HG02642 (cell line): ENCODE data around the gene POGZ.
A peak's percentile ranks its signal among the peaks of the same experiment; 100 is the strongest.
"Not testable (repeated sequence)": the region's sequence is repeated elsewhere in the genome, so short reads cannot be mapped to it uniquely, and the experiment has no call there.

Source experiments
- ATAC-seq: cut with Tn5 transposase; IDR thresholded peaks from one replicate; pipeline ENCODE4 v1.9.1; 2021; ENCODE audit warnings: mild to moderate bottlenecking; ENCODE audit not compliant: unreplicated experiment, poor library complexity

POGZ gene

DNA sequence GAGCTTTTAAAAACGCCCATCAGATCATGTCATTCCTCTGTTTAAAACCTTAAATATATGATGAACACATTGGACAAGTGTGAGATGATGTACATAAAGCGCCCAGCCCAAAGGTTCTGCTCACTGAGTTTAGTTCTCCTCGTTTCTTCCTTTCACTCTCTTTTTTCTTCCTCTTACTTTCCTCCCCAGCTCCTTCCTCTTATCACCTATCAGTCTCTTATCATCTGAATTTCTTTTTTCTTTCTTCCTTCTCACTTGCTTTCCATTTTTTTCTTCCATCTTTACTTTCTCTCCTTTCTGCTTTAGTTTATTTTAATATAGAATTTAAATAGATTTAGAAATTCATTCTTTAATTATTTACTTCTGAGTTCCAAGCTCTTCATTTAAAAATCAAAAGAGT is 17.8 kb upstream of the POGZ start:
- no peak for ATAC-seq

DNA sequence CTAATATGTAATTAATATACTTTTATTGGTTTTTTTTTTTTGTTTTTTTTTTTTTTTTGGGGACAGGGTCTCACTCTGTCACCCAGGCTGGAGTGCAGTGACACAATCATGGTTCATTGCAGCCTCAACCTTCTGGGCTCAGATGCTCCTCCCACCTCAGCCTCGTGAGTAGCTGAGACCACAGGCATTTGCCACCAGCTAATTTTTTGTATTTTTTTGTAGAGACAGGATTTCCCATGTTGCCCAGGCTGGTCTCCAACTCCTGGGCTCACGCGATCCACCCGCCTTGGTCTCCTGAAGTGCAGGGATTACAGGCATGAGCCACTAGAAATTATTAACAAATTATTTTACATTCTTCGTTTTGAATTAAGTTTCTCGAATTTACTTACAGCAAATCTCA is 16.8 kb upstream of the POGZ start:
- no peak for ATAC-seq

DNA sequence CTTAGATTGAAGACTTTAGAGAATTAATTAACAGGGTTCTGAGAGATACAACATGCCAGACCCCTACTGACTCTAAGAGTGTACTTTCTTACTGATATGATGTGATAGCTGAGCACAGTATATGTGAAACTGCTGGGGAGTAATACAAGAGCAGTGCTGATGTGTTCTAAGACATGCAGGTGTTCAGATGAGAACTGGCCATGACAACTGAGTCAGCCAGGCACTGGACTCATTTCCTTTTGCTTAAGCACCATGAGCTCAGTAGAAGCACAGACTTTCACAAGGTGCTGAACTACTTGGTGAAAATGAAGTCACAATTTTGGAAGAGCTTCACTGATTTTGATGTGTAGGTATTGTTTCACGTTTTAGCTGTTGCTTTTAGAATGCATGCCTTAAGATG is 15.9 kb upstream of the POGZ start:
- ATAC-seq = no peak

DNA sequence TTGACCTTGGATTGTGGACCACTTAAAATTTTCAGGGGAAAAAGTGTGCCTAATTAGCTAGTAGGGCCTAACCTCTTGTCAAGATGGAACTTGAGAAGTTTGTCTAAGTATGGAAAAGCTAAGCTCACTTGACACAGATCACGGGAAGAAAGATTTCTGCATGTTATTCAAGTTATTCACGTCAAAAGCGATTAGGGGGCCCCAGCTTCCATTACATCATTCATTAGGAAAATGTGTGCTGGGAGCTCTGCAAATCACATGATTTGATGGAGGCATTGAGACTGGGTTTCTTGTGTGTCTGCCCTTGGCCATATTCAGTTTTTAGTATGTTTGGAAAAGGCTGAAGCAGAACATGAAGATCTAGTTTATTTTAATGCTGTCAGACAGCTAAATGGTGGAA is 15.5 kb upstream of the POGZ start:
- no peak for ATAC-seq

DNA sequence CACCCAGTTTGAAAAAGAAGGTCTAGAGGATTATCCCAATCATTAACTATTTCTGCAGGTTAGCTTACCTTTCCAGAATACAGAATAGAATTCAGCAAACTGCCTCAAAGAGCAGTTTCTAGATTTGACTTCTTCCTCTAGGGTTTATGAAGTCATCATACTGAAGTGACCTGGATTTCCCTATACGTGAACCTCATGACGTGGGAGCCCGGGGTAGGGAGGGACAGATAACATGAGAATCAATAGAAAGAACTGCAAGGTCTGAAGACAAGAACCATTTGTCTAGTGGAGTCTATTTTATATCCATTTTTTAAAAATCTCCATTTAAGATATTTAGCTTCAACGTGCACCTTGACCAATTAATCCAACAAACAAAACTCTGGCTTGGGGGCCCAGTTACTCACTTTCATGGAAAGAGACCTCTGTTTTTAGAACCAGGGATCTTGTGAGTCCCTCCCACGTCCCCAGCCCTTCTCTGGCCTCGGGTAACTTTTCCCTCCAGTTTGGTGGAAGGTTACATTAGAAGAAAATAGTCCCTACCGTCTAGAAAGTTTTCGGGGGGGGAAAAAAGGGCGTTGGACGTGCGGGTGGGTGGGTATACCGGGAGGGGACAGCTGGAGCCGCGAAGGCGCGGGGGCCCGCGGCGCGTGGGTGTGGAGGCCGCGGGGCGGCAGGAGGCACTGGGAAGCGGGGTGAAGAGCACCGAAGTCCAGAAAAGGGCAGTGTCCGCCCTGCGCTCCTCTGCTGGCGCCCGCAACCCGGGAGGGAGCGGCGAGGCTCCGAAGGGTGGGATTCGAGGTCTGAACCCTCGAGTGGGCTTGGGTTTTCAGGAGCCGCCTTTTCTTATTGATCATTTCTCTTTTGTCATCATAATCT is 13.8 kb upstream of the POGZ start:
- no peak for ATAC-seq

DNA sequence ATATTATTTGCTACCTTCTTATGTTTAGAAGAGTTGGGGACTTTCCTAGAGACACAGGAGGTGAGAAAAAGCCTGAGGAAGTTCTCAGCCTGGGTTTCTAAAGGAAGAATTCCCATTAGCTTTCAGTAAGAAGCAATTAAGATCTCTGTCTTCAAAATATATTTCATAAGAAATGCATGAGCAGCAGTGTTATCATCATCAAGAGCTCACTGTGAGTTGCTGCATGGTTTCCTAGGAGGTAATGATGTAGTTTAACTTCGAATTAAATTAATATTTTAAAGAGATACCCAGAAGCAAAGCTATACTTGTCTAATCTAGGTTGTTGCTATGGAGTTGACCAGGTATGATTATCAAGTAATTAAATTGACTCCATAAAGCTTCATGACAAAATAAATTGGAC is 5.7 kb upstream of the POGZ start:
- no peak for ATAC-seq

DNA sequence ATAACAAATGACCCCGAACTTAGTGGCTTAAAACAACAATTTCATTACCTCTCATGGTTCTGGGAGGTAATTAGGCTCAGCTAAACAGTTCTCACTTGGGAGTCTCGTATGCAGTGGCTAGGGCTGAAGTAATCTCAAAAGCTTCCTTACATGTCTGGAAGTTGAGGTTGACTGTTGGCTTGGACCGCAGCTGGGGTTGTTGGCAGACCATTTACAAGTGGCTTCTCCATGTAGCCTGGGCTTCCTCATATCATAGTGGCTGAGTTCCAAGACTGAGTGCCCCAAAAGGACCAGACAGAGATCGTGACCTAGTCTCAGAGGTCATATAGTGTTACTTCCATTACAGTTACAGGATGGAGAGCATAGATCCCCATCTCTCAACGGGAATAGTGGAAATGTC is 2.4 kb upstream of the POGZ start:
- no peak for ATAC-seq

DNA sequence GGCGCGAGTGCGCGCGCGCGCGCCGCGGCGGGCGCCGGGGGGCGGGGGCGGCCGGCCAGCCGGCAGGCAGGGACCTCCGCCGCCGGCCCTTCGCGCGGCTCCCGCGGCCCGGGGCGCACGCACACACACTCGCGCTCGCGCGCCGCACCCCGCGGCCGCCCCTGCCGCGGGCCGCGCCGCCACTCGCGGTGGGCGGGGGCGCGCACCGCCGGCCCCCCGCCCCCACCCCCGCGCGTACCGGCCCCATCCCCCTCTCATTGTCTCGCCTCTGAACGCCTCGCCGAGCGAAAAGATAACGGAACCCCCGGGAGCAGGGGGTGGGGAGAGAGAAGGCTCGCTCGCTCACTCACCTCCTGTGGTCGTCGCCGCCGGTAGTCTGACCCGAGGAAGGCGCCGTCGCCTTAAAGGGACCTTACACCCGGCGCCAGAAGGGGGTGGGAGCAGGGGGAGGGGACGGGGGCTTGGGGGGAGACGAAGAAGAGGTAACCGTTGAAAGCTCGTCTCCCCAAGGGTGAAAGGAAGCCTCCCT is 428 bp downstream of the POGZ start:
- ATAC-seq = peak; percentile 53

DNA sequence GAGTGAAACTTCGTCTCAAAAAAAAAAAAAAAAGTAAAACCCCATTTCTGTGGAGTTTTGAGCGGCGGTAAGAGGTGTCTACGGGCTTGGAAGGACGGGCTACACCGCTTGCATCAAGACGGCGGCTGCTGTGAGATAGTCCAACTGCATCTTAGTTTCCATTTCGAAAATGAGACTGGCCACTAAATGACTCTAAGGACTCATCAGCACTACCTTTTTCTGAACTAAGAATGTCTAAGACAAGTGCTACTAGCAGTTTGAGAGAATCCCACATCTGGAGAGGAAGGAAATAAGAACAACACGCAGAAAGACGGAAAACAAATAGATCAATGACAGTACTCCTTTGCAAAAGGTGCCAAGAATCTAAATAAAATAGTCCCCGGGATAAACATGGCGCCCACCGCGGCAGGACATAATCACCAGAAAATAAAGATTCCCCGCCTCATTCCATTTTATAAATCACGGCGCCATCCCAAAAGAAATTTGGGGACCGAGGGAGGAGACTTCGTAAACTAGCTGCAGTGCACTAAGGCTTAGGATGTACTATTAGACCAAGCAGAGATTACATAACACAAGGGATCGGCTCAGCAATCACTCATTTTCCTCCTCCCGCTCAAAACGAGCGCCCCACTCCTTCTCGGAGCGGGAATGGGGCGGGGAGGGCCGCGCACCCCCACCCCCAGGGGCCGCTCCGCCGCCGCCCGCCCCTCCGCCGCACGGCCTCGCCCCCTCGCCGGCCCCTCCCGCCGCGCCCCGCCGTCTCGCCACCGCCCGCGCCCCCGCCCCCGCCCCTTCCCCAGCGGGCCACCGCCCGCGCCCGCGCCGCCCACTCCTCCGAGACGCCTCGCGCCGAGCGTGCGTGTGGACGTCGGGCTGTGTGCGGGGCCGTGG is 1.1 kb downstream of the POGZ start:
- peak; percentile 43 for ATAC-seq

DNA sequence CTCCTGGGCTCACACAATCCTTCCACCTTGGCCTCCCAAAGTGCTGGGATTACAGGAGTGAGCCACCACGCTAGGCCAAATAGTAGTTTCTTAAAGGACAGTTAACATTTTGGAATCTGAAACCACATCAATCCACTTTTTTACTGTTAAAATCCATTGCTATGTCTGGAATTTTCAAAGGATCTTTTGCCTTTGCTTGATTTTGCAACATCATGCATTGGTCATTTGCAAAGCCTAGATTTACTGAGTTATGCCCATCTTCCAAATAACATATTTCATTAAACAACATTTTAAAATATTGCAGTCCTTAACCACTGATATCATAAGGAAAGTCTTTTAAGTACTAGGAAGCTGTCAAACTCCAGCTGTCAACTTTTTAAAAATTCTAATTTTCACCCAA is 3.3 kb downstream of the POGZ start:
- ATAC-seq = no peak

DNA sequence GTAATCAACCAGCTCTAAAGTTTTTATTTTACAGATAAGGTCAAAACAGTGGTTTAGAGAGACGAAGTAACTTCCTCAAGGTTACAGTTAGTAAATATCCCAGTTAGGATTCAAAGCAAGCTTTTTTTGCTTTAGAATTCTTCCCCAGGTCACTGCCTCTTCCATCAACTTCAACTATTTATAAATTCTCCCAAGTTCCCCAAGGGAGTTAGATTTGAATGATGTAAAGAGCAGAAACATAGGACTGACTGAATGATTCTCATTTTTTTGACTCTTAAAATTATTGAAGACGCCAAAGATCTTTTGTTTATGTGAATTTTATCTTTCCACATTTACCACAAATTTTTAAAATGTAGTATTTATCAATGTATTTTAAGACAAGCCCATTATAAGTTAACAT is 4.1 kb downstream of the POGZ start:
- ATAC-seq = no peak

DNA sequence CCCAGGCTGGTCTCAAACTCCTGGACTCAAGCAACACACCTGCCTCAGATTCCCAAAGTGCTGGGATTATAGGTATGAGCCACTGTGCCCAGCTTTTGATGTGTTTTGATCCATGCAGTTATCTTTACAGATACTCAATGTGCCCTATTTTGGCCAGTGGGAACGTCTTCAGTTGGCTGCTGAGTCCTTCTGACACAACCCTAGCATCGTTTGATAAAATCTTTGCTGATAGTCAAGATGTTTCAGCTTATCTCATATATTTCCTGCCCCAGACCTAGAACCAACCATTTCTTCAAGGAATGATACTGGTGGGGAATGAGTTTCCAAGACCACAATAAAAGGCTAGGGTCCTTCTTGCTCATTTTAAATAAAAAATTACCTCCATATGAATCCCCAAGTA is 11.6 kb downstream of the POGZ start:
- no peak for ATAC-seq

DNA sequence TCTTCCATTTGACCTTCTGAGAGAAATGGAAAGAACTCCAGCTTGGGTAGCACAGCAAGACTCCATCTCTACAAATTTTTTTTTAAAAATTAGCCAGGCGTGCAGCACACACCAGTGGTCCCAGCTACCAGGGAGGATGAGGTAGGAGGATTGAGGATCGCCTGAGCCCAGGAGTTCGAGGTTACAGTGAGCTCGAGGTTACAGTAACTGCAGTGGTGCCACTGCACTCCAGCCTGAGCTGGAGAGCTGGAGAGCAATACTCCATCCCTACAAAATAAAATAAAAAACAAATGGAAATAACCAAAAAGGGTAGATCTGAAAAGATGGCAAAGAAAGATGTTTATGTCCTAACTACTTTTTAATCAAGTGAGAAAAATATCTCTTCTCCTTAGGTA is 14.5 kb downstream of the POGZ start:
- no peak for ATAC-seq

DNA sequence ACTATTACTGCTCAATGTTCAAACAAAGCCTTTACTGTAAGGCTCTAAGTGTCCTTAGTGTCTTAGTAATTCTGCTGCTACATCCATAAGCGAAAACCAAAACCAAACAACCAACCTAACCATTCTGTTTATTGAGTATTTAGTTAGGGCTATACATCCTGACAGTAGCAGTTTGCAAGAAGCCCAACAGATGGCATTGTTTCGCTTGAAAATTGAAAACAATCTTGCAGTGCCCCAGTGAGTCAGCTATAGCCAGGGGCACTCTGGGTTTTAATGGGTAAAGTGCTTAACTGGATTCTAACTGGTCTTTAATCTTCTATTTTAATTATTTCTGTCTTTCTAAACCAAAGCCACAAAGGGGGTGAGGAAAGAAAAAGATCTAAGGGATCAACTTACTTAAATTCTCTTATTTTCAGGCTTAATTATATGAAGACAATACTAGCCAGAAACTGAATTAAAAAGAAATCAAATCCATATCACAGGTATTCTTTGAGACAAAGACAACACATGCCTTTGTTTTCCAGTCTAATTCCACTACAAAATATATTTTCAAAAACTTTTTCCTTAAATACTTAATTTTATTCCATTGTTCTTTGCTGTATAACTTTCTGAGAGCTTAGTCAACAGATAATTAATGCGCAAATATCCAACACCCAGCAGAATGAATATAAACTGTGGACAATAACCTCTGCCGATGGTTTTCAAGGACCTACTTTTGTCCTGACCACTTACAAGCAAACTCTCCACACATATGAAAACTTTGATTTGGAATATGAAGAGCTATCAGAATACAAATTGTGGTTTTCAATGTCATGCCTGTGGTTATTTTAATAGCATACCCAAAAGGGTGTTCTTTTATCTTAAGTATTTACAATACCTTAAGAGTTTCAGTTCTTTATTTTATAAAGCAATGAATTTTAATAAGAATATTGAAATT is 15.2 kb downstream of the POGZ start:
- ATAC-seq = no peak

DNA sequence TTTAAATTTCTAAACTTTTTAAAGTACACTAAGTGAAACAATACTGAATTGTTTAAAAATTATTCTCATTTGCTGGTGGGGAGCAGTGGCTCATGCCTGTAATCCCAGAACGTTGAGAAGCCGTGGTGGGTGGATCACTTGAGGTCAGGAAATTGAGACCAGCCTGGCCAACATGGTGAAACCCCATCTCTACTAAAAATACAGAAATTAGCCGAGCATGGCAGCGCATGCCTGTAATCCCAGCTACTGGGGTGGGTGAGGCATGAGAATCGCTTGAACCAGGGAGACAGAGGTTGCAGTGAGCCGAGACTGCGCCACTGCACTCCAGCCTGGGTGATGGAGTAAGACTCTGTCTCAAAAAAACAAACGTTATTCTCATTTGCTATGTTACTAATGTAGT is 21.9 kb downstream of the POGZ start:
- not testable (repeated sequence) for ATAC-seq

DNA sequence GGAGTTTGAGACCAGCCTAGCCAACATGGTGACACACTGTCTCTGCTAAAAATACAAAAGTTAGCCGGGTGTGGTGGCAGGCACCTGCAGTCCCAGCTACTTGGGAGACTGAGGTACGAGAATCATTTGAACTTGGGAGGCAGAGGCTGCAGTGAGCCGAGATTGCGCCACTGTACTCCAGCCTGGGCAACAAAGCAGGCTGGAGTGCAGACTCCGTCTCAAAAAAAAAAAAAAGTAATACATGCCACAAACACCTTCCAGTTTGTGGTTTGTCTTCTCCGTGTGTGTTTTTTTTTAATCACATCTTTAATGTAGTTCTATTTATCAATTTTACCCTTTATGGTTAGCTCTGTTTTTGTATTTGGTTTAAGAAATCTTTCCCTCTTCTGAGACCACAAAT is 22.3 kb downstream of the POGZ start:
- ATAC-seq = no peak

DNA sequence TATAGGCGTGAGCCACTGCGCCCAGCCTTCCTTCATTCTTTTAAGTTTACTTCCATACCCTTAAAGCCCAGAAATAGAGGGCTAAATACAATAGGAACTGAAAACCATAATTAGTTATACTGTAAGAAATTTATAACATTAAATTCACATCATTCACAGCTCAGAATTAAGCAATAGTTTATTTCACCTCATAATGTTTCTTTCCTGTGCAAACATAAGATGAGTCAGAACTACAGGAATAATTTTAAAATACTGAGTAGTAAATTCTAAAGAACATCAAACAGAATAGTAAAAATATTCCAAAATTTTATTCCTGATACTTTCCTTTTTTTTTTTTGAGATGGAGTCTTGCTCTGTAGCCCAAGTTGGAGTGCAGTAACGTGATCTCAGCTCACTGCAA is 24.1 kb downstream of the POGZ start:
- ATAC-seq = no peak

DNA sequence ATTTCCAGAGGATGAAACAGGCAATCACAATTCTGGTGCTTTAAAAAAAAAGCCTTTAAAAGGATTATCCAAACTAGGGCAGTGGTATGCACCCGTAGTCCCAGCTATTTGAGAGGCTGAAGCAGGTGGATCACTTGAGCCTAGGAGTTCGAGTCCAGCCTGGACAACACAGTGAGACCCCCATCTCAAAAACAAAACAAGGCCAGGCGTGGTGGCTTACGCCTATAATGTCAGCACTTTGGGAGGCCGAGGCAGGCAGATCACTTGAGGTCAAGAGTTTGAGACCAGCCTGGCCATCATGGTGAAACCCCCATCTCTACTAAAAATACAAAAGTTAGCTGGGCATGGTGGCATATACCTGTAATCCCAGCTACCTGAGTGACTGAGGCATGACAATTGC is 25.5 kb downstream of the POGZ start:
- ATAC-seq = not testable (repeated sequence)

DNA sequence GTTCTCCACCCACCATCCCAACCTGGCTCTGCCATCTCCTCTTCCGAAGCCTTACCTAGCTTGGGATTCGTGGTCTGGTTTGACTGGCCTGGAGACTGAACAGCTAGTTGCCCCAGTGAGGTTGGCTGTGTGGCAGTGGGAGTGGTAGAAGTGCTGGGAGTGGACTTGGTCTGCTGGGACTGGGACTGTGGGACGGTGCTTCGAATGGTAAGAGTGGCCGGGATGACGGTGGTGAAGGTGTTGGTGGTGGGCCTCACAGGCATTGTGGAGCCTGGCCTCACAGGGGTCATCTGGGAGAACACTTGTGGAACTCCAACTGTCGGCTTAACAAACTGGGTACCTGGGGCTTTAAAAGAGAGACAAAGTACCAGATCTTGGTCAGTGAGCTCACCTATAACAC is 31.2 kb downstream of the POGZ start:
- no peak for ATAC-seq

DNA sequence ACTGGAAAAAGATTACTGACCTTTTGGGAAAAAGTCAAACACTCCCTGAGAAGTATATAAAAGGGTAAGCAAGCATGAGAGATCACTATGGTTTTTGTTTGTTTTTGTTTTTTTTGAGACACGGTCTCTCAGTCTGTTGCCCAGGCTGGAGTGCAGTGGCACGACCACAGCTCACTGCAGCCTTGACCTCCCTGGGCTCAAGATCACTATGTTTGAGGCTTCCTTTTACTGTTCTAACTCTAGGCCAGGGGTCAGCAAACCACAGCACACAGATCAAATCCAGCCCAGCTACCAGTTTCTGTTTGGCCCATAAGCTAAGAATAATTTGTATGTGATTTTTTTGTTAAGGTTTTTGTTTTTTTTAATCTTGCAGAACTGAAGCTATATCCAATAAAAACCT is 34.2 kb downstream of the POGZ start:
- no peak for ATAC-seq
